GM23338 (cell line): Measurements from ENCODE around the gene CFAP299. TPM values are rescaled to one million over a fixed set of nuclear protein-coding genes. Genes with fewer than 3 reads are reported as not detected.

ENCODE experiments used
- ATAC-seq: fragments of 200-7000 bp; cut with Tn5 transposase; 3 replicates; pipeline ENCODE4 v1.9.1; 2020
- DNase-seq: peaks from one replicate; pipeline ENCODE4 v3.0.0-alpha.2; 2015; ENCODE audit warnings: low spot score
- H2AFZ ChIP-seq: fragments of 200-600 bp; sonication (generic); 2 replicates; pipeline ENCODE4 v1.8.0; 2016; ENCODE audit warnings: antibody characterized with exemption, mild to moderate bottlenecking, moderate library complexity
- H3F3A ChIP-seq: fragments of 200-600 bp; sonication (generic); replicated peaks from 2 replicates; pipeline ENCODE4 v1.8.0; 2017; ENCODE audit warnings: antibody characterized with exemption, mixed run types, low read depth
- H3K27ac ChIP-seq: fragments of 200-600 bp; sonication (generic); 2 replicates; pipeline ENCODE4 v1.6.1; 2016; ENCODE audit warnings: low read depth
- H3K27me3 ChIP-seq: fragments of 200-600 bp; sonication (generic); 2 replicates; pipeline ENCODE4 v1.8.0; 2016; ENCODE audit warnings: mild to moderate bottlenecking, mixed run types, moderate library complexity; ENCODE audit not compliant: insufficient read depth
- H3K36me3 ChIP-seq: fragments of 200-600 bp; sonication (generic); 2 replicates; pipeline ENCODE4 v1.8.0; 2016; ENCODE audit warnings: mild to moderate bottlenecking; ENCODE audit not compliant: insufficient read depth
- H3K4me1 ChIP-seq: fragments of 200-600 bp; sonication (generic); 2 replicates; pipeline ENCODE4 v1.8.0; 2016; ENCODE audit warnings: mild to moderate bottlenecking, moderate library complexity; ENCODE audit not compliant: insufficient read depth
- H3K4me2 ChIP-seq: fragments of 200-600 bp; sonication (generic); 2 replicates; pipeline ENCODE4 v1.7.1; 2017; ENCODE audit warnings: mixed run types
- H3K4me3 ChIP-seq: fragments of 200-600 bp; sonication (generic); 2 replicates; pipeline ENCODE4 v1.6.1; 2016; ENCODE audit warnings: mixed run types
- H3K79me2 ChIP-seq: fragments of 200-600 bp; sonication (generic); replicated peaks from 2 replicates; pipeline ENCODE4 v1.8.0; 2017; ENCODE audit warnings: mild to moderate bottlenecking; ENCODE audit not compliant: insufficient read depth
- H3K9me2 ChIP-seq: fragments of 200-600 bp; sonication (generic); 2 replicates; pipeline ENCODE4 v1.8.0; 2017; ENCODE audit not compliant: insufficient read depth
- H4K20me1 ChIP-seq: fragments of 200-600 bp; sonication (generic); replicated peaks from 2 replicates; pipeline ENCODE4 v1.8.0; 2017; ENCODE audit warnings: mild to moderate bottlenecking; ENCODE audit not compliant: insufficient read depth
- H3K27ac Mint-ChIP-seq: 2 replicates; pipeline ENCODE4 v1.8.0; 2020; ENCODE audit warnings: inconsistent platforms, mild to moderate bottlenecking, moderate library complexity, mixed read lengths
- H3K27me3 Mint-ChIP-seq: 3 replicates; pipeline ENCODE4 v1.8.0; 2022; ENCODE audit warnings: low read depth, mild to moderate bottlenecking, moderate library complexity, mixed read lengths, inconsistent platforms; ENCODE audit not compliant: insufficient read depth, poor library complexity
- H3K36me3 Mint-ChIP-seq: 3 replicates; pipeline ENCODE4 v1.8.0; 2021; ENCODE audit warnings: low read depth, mild to moderate bottlenecking, inconsistent platforms, moderate library complexity, mixed read lengths
- H3K4me1 Mint-ChIP-seq: 3 replicates; pipeline ENCODE4 v1.8.0; 2020; ENCODE audit warnings: mild to moderate bottlenecking, inconsistent platforms, mixed read lengths
- H3K4me3 Mint-ChIP-seq: 3 replicates; pipeline ENCODE4 v1.8.0; 2021; ENCODE audit warnings: moderate library complexity, mild to moderate bottlenecking, inconsistent platforms, mixed read lengths
- H3K9me3 Mint-ChIP-seq: 3 replicates; pipeline ENCODE4 v1.8.0; 2020; ENCODE audit warnings: moderate library complexity, mild to moderate bottlenecking, inconsistent platforms, mixed read lengths
- ZNF462 ChIP-seq: fragments of 250-450 bp; sonication (Bioruptor Pico); IDR thresholded peaks from 2 replicates; pipeline ENCODE4 v1.5.0; 2020; ENCODE audit warnings: mild to moderate bottlenecking, moderate library complexity
- polyA plus RNA-seq: library from polyadenylated mRNA; unstranded; fragments of >200 nt; fragmentation: Nextera tagmentation; extraction: Ambion mirVana; gene quantifications from 2 replicates; pipeline ENCODE4 v1.2.1, GENCODE V29; 2016
- total RNA-seq: library from RNA; depleted of rRNA; stranded (reverse); fragments of >200 nt; shearing (Covaris generic); gene quantifications from 2 replicates; pipeline ENCODE4 v1.2.3, GENCODE V29; 2014

CFAP299 gene
- total and polyA plus RNA-seq, 2 experiments from 2014 or later: not detected

DNA sequence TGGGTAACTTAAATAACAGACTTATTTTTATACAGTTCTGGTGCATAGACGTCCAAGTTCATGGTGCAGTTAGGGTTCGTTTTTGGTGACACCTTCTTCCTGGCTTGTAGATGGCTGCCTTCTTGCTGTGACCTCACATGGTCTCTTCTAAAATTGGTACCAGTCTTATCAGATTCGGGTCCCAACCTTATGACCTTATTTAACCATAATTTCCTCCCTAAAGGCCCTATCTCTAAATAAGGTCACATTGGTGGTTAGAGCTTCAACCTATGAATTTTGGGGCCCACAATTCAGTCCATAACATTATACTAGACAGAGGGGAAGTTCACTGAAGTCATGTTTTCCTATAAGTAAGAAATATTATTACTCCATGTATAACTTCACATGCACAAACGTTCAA, 128.0 kb downstream of the CFAP299 start:
- no peak overlapping the region for H3K4me3 ChIP-seq
- no peaks in the 10 kb centered on the region; the same call in 1 of the 2 replicates for H3K9me2 ChIP-seq
- no peaks in the 10 kb centered on the region for H4K20me1 ChIP-seq
- H3K79me2 ChIP-seq: no peaks in the 10 kb centered on the region
- no peaks in the 10 kb centered on the region for H3K36me3 Mint-ChIP-seq
- H3K9me3 Mint-ChIP-seq: no peaks in the 10 kb centered on the region
- H3K4me3 Mint-ChIP-seq: no peak overlapping the region
- ATAC-seq (no peak), DNase-seq (no peak)
- no peak overlapping the region for H3K27ac ChIP-seq
- no peak for TF ChIP-seq ZNF462 (CRISPR knock-in tag)
- no peak overlapping the region; the same call in 1 of the 2 replicates for H3K27ac Mint-ChIP-seq
- H3F3A ChIP-seq: no peaks in the 10 kb centered on the region
- peaks cover 42% of the 10 kb centered on the region for H3K4me1 Mint-ChIP-seq
- no peak overlapping the region for H2AFZ ChIP-seq
- peaks cover 4% of the 10 kb centered on the region for H3K27me3 Mint-ChIP-seq
- H3K4me1 ChIP-seq: peaks cover 40% of the 10 kb centered on the region
- H3K4me2 ChIP-seq: no peak overlapping the region
- no peaks in the 10 kb centered on the region for H3K27me3 ChIP-seq
- no peaks in the 10 kb centered on the region for H3K36me3 ChIP-seq

DNA sequence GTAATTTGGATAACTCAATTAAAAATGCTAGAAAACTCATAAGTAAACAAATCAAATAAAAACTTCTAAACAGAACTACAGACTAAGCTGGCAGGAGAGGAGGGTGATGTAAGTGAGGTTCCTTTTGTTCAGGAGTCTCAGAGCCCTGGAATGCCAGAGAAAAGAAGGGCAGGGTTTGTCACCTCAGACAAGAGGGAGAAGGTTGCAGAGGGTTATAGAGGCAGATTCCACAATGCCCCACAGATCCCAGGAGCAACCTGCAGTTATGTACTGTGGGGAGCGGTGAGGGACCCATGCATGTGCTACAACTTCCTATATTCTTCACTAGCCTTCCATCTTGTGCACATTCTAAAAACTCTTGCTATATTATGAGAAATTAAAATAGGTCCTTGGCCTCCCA, 129.7 kb downstream of the CFAP299 start:
- Histone ChIP-seq H3K4me3 (no peak overlapping the region), H3F3A (no peaks in the 10 kb centered on the region), H3K27me3 (no peaks in the 10 kb centered on the region), H2AFZ (peak overlapping the region; percentile 12), H3K79me2 (no peaks in the 10 kb centered on the region), H3K4me2 (no peak overlapping the region), H4K20me1 (no peaks in the 10 kb centered on the region), H3K27ac (no peak overlapping the region), H3K9me2 (no peaks in the 10 kb centered on the region; the same call in 1 of the 2 replicates), H3K4me1 (peaks cover 38% of the 10 kb centered on the region), H3K36me3 (no peaks in the 10 kb centered on the region)
- Mint-ChIP-seq H3K9me3 (no peaks in the 10 kb centered on the region), H3K4me3 (no peak overlapping the region), H3K27ac (no peak overlapping the region; the same call in 1 of the 2 replicates), H3K27me3 (peaks cover 4% of the 10 kb centered on the region), H3K4me1 (peaks cover 40% of the 10 kb centered on the region), H3K36me3 (no peaks in the 10 kb centered on the region)
- DNase-seq (peak; percentile 19), ATAC-seq (peak; percentile 39; the same call in 2 of the 3 replicates)
- 0 out of 2 replicates have a peak, but pooled peaks have one; percentile 14 for TF ChIP-seq ZNF462 (CRISPR knock-in tag)
